HG03354 (cell line): ENCODE data around the gene VSTM4.
A peak's percentile ranks its signal among the peaks of the same experiment; 100 is the strongest.

Source experiments
- ATAC-seq: cut with Tn5 transposase; IDR thresholded peaks from one replicate; pipeline ENCODE4 v1.9.1; 2021; ENCODE audit warnings: mild to moderate bottlenecking; ENCODE audit not compliant: unreplicated experiment, poor library complexity, severe bottlenecking

The VSTM4 gene

GRCh38 chr10:49076741-49077521 is 38.4 kb downstream of the VSTM4 start:
- peak; percentile 75 for ATAC-seq

DNA sequence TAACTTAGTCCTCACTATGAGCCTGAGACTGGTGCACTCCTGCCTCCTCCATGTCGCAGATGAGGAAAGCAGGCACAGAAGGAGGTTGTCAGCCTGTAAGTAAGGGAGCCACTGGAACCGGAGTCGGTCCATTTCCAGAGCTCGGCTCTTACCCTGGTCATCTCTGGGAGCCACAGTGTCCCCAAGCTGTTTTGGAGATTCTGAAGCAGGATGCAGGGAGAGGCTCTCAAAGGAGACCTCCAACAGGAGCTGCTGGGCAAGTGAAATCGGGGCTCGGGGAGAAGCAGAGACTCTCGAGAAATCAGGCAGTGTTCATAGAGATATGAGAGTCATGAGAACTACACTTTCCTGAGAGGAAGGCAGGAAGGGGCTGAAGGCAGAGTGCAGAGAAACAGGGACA is 39.0 kb downstream of the VSTM4 start:
- ATAC-seq = no peak

GRCh38 chr10:49075743-49076142 is 39.6 kb downstream of the VSTM4 start:
- no peak for ATAC-seq

DNA sequence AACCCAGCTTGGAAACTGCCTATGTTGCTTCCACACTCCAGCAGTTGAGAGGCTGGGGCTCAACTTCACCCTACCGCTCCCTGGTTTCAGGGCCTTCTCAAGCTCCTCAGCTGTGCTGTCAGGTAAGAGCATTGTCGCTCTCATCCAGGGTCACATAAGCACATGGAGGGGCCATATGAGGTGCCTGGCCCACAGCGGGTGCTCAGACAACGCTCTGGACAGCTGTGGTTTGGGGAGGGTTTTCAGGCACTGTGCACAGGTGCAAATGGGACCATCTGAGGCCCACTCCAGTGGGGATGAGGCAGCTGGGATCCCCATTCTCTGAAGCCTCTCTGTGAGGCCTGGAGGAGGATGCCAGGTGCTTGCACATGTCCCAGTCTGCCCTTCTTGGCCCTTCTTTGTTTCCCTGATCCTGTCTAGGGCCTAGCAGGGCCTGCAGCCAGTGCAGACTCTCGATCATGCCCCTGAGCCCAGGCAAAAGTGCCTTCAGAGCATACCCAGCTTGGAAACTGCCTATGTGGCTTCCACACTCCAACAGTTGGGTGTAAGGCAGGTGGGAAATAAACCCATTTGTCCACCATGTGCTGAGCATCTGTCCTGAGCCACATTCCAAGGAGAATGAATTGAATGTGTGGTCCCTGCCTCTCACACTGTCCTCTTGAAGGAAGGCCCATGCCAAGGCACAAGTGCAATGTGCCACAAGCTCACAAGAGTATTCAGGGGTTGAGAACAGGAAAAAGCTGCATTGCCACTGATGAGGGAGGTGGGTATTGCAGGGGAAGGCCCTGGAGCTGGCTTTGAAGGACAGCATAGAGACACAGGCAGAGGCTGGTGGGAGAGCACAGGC is 40.3 kb downstream of the VSTM4 start:
- no peak for ATAC-seq

- ATAC-seq = no peak
Observed at GRCh38 chr10:49072166-49072885, 43.0 kb downstream of the VSTM4 start.

- ATAC-seq = no peak
Observed at GRCh38 chr10:49071160-49071761, 44.1 kb downstream of the VSTM4 start.

GRCh38 chr10:49070701-49071100 is 44.6 kb downstream of the VSTM4 start:
- no peak for ATAC-seq

DNA sequence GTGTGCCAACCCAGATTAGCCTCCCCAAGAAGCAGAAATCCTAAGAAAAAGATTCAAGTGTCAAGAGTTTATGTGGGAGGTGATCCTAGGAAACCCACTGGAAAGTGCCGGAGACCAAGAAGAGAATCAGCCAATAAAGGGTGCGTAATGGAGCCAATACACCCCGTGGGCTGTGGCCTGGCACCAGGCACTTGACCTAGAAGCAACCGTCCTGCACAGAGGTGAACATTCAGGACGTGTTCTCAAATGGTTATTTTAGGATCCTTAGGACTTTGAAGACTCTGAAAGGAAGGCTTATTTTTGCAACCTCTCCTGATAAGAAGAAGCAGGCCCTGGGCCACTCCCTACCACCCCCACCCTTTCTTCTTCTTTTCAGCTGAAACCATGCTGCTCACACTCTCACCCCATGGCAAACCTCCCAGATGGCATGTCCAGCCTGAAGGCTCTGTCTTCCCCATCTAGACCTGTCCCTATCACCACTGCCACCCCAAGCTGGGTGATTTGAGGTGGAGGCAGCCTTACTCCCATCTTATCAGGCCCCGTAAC is 46.6 kb downstream of the VSTM4 start:
- no peak for ATAC-seq

DNA sequence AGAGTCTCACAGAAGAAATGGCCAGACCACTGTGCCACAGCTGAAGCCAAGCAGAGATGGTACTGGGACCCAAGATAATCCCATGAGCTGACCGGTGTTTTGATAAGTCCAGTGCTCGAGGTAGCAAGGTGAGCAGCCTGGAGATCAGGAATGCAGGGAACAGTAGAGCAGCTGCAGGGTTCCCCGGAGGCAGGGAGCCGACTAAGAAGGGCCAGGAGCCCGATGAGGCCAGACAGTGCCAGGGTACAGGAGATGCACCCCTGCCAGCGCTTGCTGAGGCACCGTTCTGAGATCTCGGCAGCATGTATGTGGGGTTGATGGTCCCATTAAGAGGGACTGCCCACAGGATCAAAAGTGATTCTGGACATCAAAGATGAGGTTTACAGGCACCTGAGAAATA is 47.1 kb downstream of the VSTM4 start:
- no peak for ATAC-seq

GRCh38 chr10:49066944-49067730 is 48.2 kb downstream of the VSTM4 start:
- no peak for ATAC-seq

- ATAC-seq = no peak
Observed at GRCh38 chr10:49062229-49062628, 53.1 kb downstream of the VSTM4 start.

DNA sequence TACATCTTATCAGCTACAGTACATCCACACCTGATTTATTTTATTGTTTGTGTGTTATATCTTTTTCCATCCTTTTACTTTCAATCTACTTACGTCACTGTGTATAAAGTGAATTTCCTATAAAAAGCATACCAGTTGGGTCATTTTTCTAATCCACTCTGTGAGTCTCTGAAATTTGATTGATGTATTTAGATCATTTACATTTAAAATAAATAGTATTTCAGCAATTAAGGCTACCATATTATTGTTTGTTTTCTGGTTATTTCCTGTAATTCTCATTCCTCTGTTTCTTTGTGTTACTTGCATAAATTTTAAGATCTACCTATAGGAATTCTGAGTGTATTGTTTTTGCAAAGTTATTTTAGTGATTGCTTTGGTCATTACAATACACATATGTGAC is 53.7 kb downstream of the VSTM4 start:
- no peak for ATAC-seq

DNA sequence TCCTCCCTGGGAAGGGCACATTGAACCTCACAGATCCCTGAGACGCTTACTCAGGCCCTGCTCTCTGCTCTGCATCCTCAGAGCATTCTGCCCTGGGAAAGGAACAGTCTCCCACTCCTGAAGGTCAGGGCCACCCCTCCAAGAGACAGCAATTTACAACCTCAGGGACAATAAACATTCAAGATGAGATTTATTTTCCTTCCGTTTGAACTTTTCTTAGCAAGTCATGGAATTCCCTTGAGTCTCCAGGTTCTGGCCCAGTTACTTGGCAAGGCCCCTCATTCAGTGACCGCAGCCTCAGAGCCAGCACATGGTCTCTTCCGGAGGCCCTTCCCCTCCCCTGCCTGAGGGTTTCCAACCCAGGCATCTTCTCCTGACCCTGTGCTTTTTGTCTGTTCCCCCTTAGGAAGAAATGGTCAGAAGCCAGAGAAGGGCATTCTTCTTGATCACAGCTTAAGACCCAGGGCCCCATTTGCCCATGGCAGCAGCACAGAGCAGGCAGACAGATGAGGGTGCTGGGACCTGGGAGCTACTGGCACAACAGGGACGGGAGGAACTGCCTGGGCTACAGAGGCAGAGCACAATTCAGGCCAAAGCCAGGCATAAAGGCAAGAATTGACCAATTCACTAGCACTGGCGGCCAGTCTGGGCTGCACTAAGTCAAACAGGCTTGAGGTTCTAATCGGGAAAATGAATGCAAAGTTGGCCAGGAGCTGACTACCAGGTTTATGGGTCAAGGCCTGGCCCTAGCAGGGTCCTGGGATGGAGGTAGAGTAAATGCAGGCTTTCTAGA is 56.7 kb downstream of the VSTM4 start:
- no peak for ATAC-seq

- no peak for ATAC-seq
Observed at GRCh38 chr10:49057231-49057880, 58.0 kb downstream of the VSTM4 start.

DNA sequence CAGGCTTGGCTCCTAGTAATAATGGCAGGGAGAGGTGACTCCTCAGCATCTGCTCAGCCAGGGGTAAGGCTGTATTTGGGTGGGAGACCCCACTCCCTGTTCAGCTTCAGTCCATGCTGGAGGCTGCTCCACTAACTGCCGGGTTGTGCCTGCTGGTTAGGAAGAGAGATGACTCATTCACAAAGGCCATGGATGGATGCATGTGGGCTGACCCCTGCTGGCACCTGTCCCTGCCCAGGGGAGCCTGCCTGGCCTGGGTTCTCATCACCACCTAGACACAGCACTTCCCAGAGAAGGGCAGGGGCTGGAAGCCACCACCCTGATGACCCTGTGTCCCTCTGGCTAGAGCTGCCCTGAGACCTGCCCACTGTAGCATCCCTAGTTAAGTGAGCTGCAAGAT is 59.0 kb downstream of the VSTM4 start:
- ATAC-seq = no peak

DNA sequence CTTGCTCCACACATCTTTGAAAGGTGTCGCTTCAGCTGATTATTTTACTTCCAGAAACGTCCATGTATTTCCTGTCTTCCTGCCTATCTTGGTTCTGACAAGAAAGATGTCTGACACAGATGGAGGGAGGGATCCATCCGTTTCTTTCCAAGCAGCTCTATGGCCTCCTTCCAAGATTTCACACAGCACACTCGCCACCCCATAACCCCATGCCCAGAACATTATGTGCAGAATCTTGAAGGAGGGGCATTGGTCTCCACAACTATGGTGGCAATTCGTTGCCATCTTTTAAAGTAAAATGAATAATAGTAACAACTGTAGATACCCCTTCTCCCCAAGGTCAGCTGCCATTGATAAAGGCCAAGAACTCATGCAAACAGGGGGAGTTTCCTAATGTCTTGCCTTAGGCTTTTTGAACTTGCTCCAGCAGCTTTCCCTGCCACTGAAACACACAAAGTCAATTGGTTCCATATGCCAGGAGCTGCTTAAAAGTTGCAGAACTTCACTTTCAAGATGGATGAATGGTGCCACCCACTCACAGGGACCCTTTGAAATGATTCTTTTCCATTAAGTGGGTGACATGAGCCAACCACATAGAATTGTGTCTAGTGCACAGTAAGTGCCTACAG is 60.0 kb downstream of the VSTM4 start:
- ATAC-seq = no peak

- no peak for ATAC-seq
Observed at GRCh38 chr10:49054753-49055152, 60.6 kb downstream of the VSTM4 start.
